ENCODE results near the gene PDIA6. TPM values are rescaled to one million over a fixed set of nuclear protein-coding genes. Genes with fewer than 3 reads are reported as not detected.

PDIA6 gene
- total RNA-seq, 1 donor from 2014 or later: 180 TPM

- ATAC-seq: no peak
Observed at GRCh38 chr2:10831400-10831985, 18.9 kb upstream of the PDIA6 start.

GRCh38 chr2:10830641-10831399 is 18.2 kb upstream of the PDIA6 start:
- no peak for TF ChIP-seq CTCF (IDR thresholded peaks at IDR 0.05)
- no peak for ATAC-seq

More at GRCh38 chr2:10831400-10831985, 18.9 kb upstream of the PDIA6 start:
- Histone ChIP-seq H3K36me3 (no peaks in the 10 kb centered on the region), H3K27me3 (peaks cover 35% of the 10 kb centered on the region), H3K9me3 (no peaks in the 10 kb centered on the region), H3K27ac (no peak overlapping the region), H3K4me1 (no peaks in the 10 kb centered on the region), H3K4me3 (no peak overlapping the region)
- TF ChIP-seq CTCF (IDR thresholded peaks at IDR 0.05): no peak
- intact Hi-C loops (cut with DNase I): loop anchor here (5.0 kb wide), 1 partner anchor 291 kb away; no protein-coding TSS in a partner anchor
- no peak for DNase-seq

GRCh38 chr2:10830203-10830602 is 17.6 kb upstream of the PDIA6 start:
- no peaks in the 10 kb centered on the region for H3K9me3 ChIP-seq
- no peaks in the 10 kb centered on the region for H3K36me3 ChIP-seq
- intact Hi-C loops (cut with DNase I): loop anchor here (5.0 kb wide), 1 partner anchor 292 kb away; no protein-coding TSS in a partner anchor
- H3K4me3 ChIP-seq: no peak overlapping the region
- ATAC-seq: no peak
- H3K27me3 ChIP-seq: peaks cover 31% of the 10 kb centered on the region
- TF ChIP-seq CTCF (IDR thresholded peaks at IDR 0.05): no peak
- DNase-seq: no peak
- H3K4me1 ChIP-seq: no peaks in the 10 kb centered on the region
- H3K27ac ChIP-seq: no peak overlapping the region

More at GRCh38 chr2:10830641-10831399, 18.2 kb upstream of the PDIA6 start:
- H3K36me3 ChIP-seq: no peaks in the 10 kb centered on the region
- peaks cover 32% of the 10 kb centered on the region for H3K27me3 ChIP-seq
- DNase-seq: no peak
- H3K27ac ChIP-seq: no peak overlapping the region
- no peaks in the 10 kb centered on the region for H3K4me1 ChIP-seq
- no peak overlapping the region for H3K4me3 ChIP-seq
- intact Hi-C loops (cut with DNase I): loop anchor here (5.0 kb wide), 1 partner anchor 291 kb away; no protein-coding TSS in a partner anchor
- no peaks in the 10 kb centered on the region for H3K9me3 ChIP-seq

GRCh38 chr2:10829299-10829698 is 16.7 kb upstream of the PDIA6 start:
- H3K36me3 ChIP-seq: no peaks in the 10 kb centered on the region
- H3K27ac ChIP-seq: no peak overlapping the region
- H3K9me3 ChIP-seq: no peaks in the 10 kb centered on the region
- H3K4me1 ChIP-seq: no peaks in the 10 kb centered on the region
- no peak overlapping the region for H3K4me3 ChIP-seq
- DNase-seq (no peak), ATAC-seq (no peak)
- H3K27me3 ChIP-seq: peaks cover 31% of the 10 kb centered on the region
- no peak for TF ChIP-seq CTCF (IDR thresholded peaks at IDR 0.05)
- intact Hi-C loops (cut with DNase I): no loop called here

GRCh38 chr2:10828346-10828745 is 15.8 kb upstream of the PDIA6 start:
- no peaks in the 10 kb centered on the region for H3K4me1 ChIP-seq
- H3K4me3 ChIP-seq: no peak overlapping the region
- no peaks in the 10 kb centered on the region for H3K36me3 ChIP-seq
- DNase-seq (no peak), ATAC-seq (no peak)
- H3K27ac ChIP-seq: no peak overlapping the region
- no peaks in the 10 kb centered on the region for H3K9me3 ChIP-seq
- peaks cover 30% of the 10 kb centered on the region for H3K27me3 ChIP-seq
- no peak for TF ChIP-seq CTCF (IDR thresholded peaks at IDR 0.05)
- intact Hi-C loops (cut with DNase I): no loop called here

Measured in upper lobe of right lung (tissue), 1 donor.